ENCODE measurements around the gene KIF3A. TPM values are rescaled to one million over a fixed set of nuclear protein-coding genes. Genes with fewer than 3 reads are reported as not detected.

KIF3A gene
- total RNA-seq, 2 donors from 2014 or later = 20.0 to 26.9 TPM

- ATAC-seq (replicated peaks in 1 of 2) = peak; percentile 75 to 79
These were observed 9.7 kb upstream of the KIF3A start, which contains the start of gene CCNI2 for GRCh38 chr5:132746954-132747615. CCNI2 (plus strand) TSS chr5:132747426; CDS start chr5:132747496, 70 bp downstream.

GRCh38 chr5:132746592-132746953, 9.2 kb upstream of the KIF3A start:
- ATAC-seq (replicated peaks in 1 of 2) (no peak), DNase-seq (no peak)
- H3K4me3 Mint-ChIP-seq = peak overlapping the region; percentile 75 to 79
- H3K9me3 Mint-ChIP-seq = no peaks in the 10 kb centered on the region
- H3K27ac Mint-ChIP-seq = no peak overlapping the region
- peaks cover 16% of the 10 kb centered on the region for H3K27me3 Mint-ChIP-seq (ENCODE audit: low read depth)
- peaks cover 0 to 3% of the 10 kb centered on the region in 2 donors for H3K36me3 Mint-ChIP-seq (ENCODE audit: insufficient read depth in 2 of 2)
- peaks cover 16% of the 10 kb centered on the region for H3K4me1 Mint-ChIP-seq (ENCODE audit: low read depth)

More at GRCh38 chr5:132746954-132747615, 9.7 kb upstream of the KIF3A start, which contains the start of gene CCNI2:
- H3K4me1 Mint-ChIP-seq (ENCODE audit: low read depth) = peaks cover 21% of the 10 kb centered on the region
- H3K27me3 Mint-ChIP-seq (ENCODE audit: low read depth) = peaks cover 16% of the 10 kb centered on the region
- H3K9me3 Mint-ChIP-seq = no peaks in the 10 kb centered on the region
- H3K4me3 Mint-ChIP-seq = peak within 1 kb of the TSS; percentile 75 to 79
- peaks cover 0 to 3% of the 10 kb centered on the region in 2 donors for H3K36me3 Mint-ChIP-seq (ENCODE audit: insufficient read depth in 2 of 2)
- DNase-seq = peak; percentile 70
- H3K27ac Mint-ChIP-seq = no peak within 1 kb of the TSS

- ATAC-seq (replicated peaks in 1 of 2) = no peak
- Mint-ChIP-seq H3K27ac (no peak overlapping the region), H3K4me3 (no peak overlapping the region), H3K4me1 (ENCODE audit: low read depth) (no peaks in the 10 kb centered on the region), H3K27me3 (ENCODE audit: low read depth) (peaks cover 16% of the 10 kb centered on the region), H3K9me3 (no peaks in the 10 kb centered on the region), H3K36me3 (ENCODE audit: insufficient read depth in 2 of 2) (peaks cover 0 to 3% of the 10 kb centered on the region in 2 donors)
- no peak for DNase-seq
These were observed 7.3 kb upstream of the KIF3A start for GRCh38 chr5:132744659-132745058.

GRCh38 chr5:132742626-132743025, 5.3 kb upstream of the KIF3A start:
- no peaks in the 10 kb centered on the region for H3K9me3 Mint-ChIP-seq
- no peak overlapping the region for H3K27ac Mint-ChIP-seq
- no peak overlapping the region for H3K4me3 Mint-ChIP-seq
- peaks cover 16% of the 10 kb centered on the region for H3K27me3 Mint-ChIP-seq (ENCODE audit: low read depth)
- H3K4me1 Mint-ChIP-seq (ENCODE audit: low read depth) = peaks cover 10% of the 10 kb centered on the region
- ATAC-seq (replicated peaks in 1 of 2) = no peak
- DNase-seq = no peak
- H3K36me3 Mint-ChIP-seq (ENCODE audit: insufficient read depth in 2 of 2) = peaks cover 0 to 3% of the 10 kb centered on the region in 2 donors

- peaks cover 0 to 3% of the 10 kb centered on the region in 2 donors for H3K36me3 Mint-ChIP-seq (ENCODE audit: insufficient read depth in 2 of 2)
These were observed 4.8 kb upstream of the KIF3A start for GRCh38 chr5:132742158-132742557.

GRCh38 chr5:132739232-132739631, 1.9 kb upstream of the KIF3A start:
- H3K36me3 Mint-ChIP-seq (ENCODE audit: insufficient read depth in 2 of 2) = peaks cover 0 to 3% of the 10 kb centered on the region in 2 donors
- no peaks in the 10 kb centered on the region for H3K27me3 Mint-ChIP-seq (ENCODE audit: low read depth)
- H3K4me1 Mint-ChIP-seq (ENCODE audit: low read depth) = peaks cover 36% of the 10 kb centered on the region
- no peak for ATAC-seq (replicated peaks in 1 of 2)
- no peak overlapping the region for H3K27ac Mint-ChIP-seq
- DNase-seq = no peak
- H3K4me3 Mint-ChIP-seq = no peak overlapping the region
- H3K9me3 Mint-ChIP-seq = no peaks in the 10 kb centered on the region

More at GRCh38 chr5:132742158-132742557, 4.8 kb upstream of the KIF3A start:
- Mint-ChIP-seq H3K4me3 (no peak overlapping the region), H3K27me3 (ENCODE audit: low read depth) (peaks cover 16% of the 10 kb centered on the region), H3K4me1 (ENCODE audit: low read depth) (peaks cover 13% of the 10 kb centered on the region), H3K9me3 (no peaks in the 10 kb centered on the region), H3K27ac (no peak overlapping the region)
- ATAC-seq (replicated peaks in 1 of 2) (no peak), DNase-seq (no peak)

- H3K27me3 Mint-ChIP-seq (ENCODE audit: low read depth) = no peaks in the 10 kb centered on the region
- no peak overlapping the region for H3K27ac Mint-ChIP-seq
- H3K36me3 Mint-ChIP-seq (ENCODE audit: insufficient read depth in 2 of 2) = peaks cover 1 to 5% of the 10 kb centered on the region in 2 donors
- DNase-seq (no peak), ATAC-seq (replicated peaks in 1 of 2) (no peak)
- H3K4me1 Mint-ChIP-seq (ENCODE audit: low read depth) = peaks cover 44% of the 10 kb centered on the region
- peak overlapping the region; percentile 88 to 91 for H3K4me3 Mint-ChIP-seq
- no peaks in the 10 kb centered on the region for H3K9me3 Mint-ChIP-seq
These were observed 786 bp upstream of the KIF3A start for GRCh38 chr5:132737982-132738681.

GRCh38 chr5:132734687-132735086, 2.7 kb downstream of the KIF3A start:
- peaks cover 1 to 2% of the 10 kb centered on the region in 2 donors for H3K36me3 Mint-ChIP-seq (ENCODE audit: insufficient read depth in 2 of 2)
- no peaks in the 10 kb centered on the region for H3K9me3 Mint-ChIP-seq
- no peak for ATAC-seq (replicated peaks in 1 of 2)
- no peak overlapping the region for H3K27ac Mint-ChIP-seq
- no peaks in the 10 kb centered on the region for H3K27me3 Mint-ChIP-seq (ENCODE audit: low read depth)
- DNase-seq = no peak
- peaks cover 44% of the 10 kb centered on the region for H3K4me1 Mint-ChIP-seq (ENCODE audit: low read depth)
- peak overlapping the region in 1 of 2 donors; percentile 88 for H3K4me3 Mint-ChIP-seq

- ATAC-seq (replicated peaks in 1 of 2) (no peak), DNase-seq (no peak)
- H3K4me1 Mint-ChIP-seq (ENCODE audit: low read depth) = peaks cover 48% of the 10 kb centered on the region
- H3K9me3 Mint-ChIP-seq = no peaks in the 10 kb centered on the region
- no peak overlapping the region for H3K4me3 Mint-ChIP-seq
- no peak overlapping the region for H3K27ac Mint-ChIP-seq
- peaks cover 1 to 5% of the 10 kb centered on the region in 2 donors for H3K36me3 Mint-ChIP-seq (ENCODE audit: insufficient read depth in 2 of 2)
- no peaks in the 10 kb centered on the region for H3K27me3 Mint-ChIP-seq (ENCODE audit: low read depth)
These were observed 3.7 kb downstream of the KIF3A start for GRCh38 chr5:132733499-132734148.

GRCh38 chr5:132729896-132730295, 7.5 kb downstream of the KIF3A start:
- H3K27me3 Mint-ChIP-seq (ENCODE audit: low read depth) = no peaks in the 10 kb centered on the region
- no peaks in the 10 kb centered on the region for H3K9me3 Mint-ChIP-seq
- peaks cover 9 to 11% of the 10 kb centered on the region in 2 donors for H3K36me3 Mint-ChIP-seq (ENCODE audit: insufficient read depth in 2 of 2)
- no peak overlapping the region for H3K4me3 Mint-ChIP-seq
- peaks cover 18% of the 10 kb centered on the region for H3K4me1 Mint-ChIP-seq (ENCODE audit: low read depth)
- DNase-seq = no peak
- no peak overlapping the region for H3K27ac Mint-ChIP-seq
- no peak for ATAC-seq (replicated peaks in 1 of 2)

- H3K9me3 Mint-ChIP-seq = no peaks in the 10 kb centered on the region
- ATAC-seq (replicated peaks in 1 of 2) (no peak), DNase-seq (no peak)
- peaks cover 4% of the 10 kb centered on the region for H3K4me1 Mint-ChIP-seq (ENCODE audit: low read depth)
- H3K27ac Mint-ChIP-seq = no peak overlapping the region
- peaks cover 12% of the 10 kb centered on the region in 2 donors for H3K36me3 Mint-ChIP-seq (ENCODE audit: insufficient read depth in 2 of 2)
- no peaks in the 10 kb centered on the region for H3K27me3 Mint-ChIP-seq (ENCODE audit: low read depth)
- no peak overlapping the region for H3K4me3 Mint-ChIP-seq
These were observed 11.6 kb downstream of the KIF3A start for GRCh38 chr5:132725745-132726144.

GRCh38 chr5:132718544-132719312, 18.6 kb downstream of the KIF3A start:
- no peak overlapping the region for H3K27ac Mint-ChIP-seq
- no peaks in the 10 kb centered on the region for H3K27me3 Mint-ChIP-seq (ENCODE audit: low read depth)
- peaks cover 14% of the 10 kb centered on the region for H3K4me1 Mint-ChIP-seq (ENCODE audit: low read depth)
- H3K9me3 Mint-ChIP-seq = no peaks in the 10 kb centered on the region
- peaks cover 0 to 7% of the 10 kb centered on the region in 2 donors for H3K36me3 Mint-ChIP-seq (ENCODE audit: insufficient read depth in 2 of 2)
- H3K4me3 Mint-ChIP-seq = no peak overlapping the region
- DNase-seq (no peak), ATAC-seq (replicated peaks in 1 of 2) (no peak)

Measured in activated T-cell treated with anti-CD3 and anti-CD28 coated beads, Interleukin-2, amount 50 U/mL, for 72 hours (primary cell).